Stromal cell of bone marrow (primary cell): ENCODE measurements around the gene CPOX.
"Not testable (repeated sequence)": the region's sequence is repeated elsewhere in the genome, so short reads cannot be mapped to it uniquely, and the experiment has no call there.

Source experiments
- DNase-seq: peaks from one replicate; pipeline ENCODE4 v3.0.0-alpha.2; 2012; ENCODE audit warnings: low read depth

The CPOX gene

DNA sequence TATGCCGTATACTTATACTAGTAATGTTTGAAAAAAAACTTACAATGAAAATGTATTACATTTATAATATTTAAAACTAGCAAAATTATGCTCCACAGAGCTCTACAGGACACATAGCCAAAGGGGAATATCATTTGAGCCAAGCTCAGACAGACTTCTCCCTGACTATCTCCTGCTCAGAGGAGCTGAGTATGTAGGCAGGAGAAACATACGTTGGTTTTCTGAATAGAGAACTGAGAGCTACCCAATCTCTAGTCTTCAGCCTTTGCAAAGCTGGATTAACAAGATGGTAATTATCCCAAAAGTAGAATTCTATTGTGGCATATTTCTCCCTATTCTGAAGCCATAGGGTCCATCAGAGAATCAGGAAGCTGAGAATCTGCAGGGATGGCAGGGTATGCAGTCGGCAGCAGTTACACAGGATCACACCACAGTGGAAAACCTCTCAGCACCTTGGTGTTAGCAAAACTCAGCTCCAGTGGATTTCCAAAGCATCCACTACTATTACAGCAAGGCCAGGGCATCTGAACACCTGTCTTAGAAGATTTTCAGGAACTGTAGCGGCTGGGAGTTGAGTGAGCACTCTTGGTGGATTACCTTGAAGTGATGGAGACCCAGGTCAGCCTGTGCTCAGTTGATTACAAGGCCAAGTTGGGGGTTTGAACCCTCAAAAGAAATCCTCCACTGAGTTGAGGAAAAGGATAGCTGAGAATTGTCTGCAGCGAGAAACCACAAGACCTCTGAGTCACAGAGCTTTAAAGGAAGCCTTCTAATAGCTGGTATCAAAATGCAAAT lies 31.5 kb downstream of the CPOX start:
- no peak for DNase-seq

- DNase-seq = no peak
Measured at GRCh38 chr3:98560911-98561310, 32.5 kb downstream of the CPOX start.

DNA sequence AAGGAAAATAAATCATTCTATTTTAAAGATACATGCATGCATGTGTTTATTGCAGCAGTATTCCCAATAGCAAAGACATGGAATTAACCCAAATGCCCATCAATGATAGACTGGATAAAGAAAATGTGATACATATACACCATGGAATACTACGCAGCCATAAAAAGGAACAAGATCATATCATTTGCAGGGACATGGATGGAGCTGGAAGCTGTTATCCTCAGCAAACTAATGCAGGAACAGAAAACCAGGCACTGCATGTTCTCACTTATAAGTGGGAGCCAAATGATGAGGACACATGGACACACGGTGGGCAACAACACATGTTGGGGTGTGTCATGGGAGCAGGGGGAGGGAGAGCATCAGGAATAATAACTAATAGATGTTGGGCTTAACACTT lies 33.6 kb downstream of the CPOX start:
- not testable (repeated sequence) for DNase-seq

GRCh38 chr3:98558100-98558827 lies 35.1 kb downstream of the CPOX start:
- no peak for DNase-seq

GRCh38 chr3:98557324-98558010 lies 35.9 kb downstream of the CPOX start:
- DNase-seq = no peak

- no peak for DNase-seq
Measured at GRCh38 chr3:98556164-98557130, 37.0 kb downstream of the CPOX start.

GRCh38 chr3:98555025-98555379 lies 38.4 kb downstream of the CPOX start:
- no peak for DNase-seq

DNA sequence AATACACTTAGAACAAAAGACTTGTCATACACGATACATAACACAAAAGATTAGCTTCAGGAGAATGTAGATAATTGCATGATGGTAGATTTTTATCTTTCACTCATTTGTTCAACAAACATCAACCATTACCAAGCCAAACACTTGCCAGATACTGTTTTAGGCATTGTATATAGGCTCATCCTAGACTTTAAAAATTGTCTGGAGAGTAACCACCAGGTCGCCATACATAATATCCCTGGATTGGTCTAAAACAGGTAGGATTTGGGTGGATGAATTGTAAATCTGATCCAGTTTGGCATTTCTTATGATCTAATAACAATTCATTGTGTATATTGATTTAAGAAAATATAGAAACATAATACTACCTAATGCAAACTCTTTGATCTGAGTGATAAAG lies 38.8 kb downstream of the CPOX start:
- DNase-seq = no peak

DNA sequence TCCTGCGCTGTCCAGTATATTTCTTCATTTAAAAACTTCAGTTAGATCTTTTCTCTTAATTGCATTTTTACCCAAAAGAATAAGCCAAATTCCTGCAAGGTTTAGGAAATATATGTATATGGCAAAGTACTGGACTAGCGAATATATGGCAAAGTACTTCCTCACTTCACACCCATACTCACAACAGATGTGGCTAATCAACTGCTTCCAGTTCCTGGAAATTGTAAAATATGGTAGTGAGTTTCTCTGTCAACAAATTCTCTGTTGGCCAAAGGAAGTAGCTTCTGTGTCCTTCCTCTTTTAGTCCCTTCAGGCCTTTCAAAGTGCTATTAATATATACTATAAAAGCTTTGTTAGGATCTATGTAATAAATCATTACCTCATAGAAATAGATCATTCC lies 39.7 kb downstream of the CPOX start:
- DNase-seq = no peak

DNA sequence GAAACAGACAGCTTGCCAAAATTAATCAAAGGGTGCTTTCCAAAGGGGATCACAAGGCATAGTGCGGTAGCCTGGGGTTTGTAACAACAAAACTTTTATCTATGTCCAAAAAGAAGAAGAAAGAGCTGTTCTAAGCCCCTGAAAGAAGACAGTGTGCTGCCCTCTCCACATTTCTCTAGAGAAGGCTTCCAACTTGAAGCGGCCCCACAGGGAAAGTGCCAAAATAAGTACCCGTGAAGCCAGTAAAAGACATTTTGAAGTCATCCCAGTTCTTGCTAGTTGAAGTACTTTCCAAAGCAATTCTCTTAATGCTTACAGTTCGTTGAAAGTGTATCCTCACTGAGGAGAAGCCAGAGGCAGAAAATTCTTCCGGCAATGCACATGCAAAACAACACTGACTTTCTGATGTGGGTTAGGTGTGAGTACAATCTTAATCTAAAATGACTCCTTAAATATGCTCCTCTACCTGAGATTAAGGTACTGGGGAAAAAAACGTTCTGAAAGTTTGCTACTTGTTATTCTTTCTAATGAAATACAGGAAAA lies 40.3 kb downstream of the CPOX start:
- no peak for DNase-seq

DNA sequence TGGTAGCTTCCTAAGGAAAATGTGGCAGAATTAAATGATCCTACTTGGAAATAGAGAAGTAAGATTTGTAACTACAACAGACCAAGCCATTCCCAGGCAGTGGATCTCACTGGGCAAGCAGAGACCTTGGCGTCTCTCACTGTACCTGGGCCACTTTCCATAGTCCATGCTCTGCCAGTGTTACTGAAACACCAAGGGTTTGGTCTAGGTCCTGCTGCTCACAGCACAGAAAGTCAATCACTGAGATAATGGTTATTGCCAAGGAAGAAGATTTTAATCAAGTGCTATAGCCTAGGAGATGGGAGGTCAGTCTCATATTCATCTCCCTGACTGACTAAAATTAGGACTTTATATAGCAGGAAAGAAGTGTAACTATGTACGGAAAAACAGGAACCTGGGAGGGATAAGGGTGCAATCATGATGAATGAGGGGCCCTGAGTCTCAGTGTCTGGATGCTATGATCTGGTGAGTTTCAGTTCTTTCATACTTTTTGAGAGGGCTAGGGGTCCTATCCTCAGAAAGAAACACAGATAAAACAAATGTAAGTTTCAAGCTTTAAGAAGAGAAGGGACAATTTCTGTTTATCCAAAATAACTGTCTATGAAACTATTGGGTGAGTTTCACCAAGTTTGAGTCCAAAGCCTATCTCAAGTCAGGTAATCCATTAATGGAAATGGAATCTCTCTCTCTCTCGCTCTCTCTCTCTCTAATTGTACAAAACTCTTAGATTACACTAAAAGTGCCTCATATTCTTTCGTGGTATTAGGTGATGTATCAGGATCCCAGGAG lies 41.0 kb downstream of the CPOX start:
- no peak for DNase-seq

- no peak for DNase-seq
Measured at GRCh38 chr3:98551754-98552153, 41.7 kb downstream of the CPOX start.

GRCh38 chr3:98551236-98551635 lies 42.2 kb downstream of the CPOX start:
- DNase-seq = no peak

DNA sequence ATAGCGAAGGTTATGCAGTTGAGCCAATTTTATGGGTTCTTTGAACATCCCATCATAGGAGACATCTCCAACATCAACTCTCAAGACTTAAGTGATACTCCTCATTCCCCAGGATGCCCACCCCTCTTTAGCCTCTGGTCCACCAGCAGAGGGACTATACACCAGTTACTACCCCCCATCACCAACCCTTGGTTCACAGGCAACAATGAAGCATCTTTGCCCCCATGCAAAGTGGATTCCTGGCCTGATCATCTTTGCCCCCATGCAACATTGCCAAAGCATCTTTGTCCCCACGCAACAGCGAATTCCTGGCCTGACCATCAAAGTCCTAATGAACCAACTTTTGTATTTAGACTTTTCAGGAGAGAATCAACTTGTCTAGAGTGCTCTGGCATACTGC lies 42.6 kb downstream of the CPOX start:
- DNase-seq = no peak

GRCh38 chr3:98548544-98548943 lies 44.9 kb downstream of the CPOX start:
- DNase-seq = no peak

- DNase-seq = no peak
Measured at GRCh38 chr3:98545940-98546339, 47.5 kb downstream of the CPOX start.

- no peak for DNase-seq
Measured at GRCh38 chr3:98542623-98543022, 50.8 kb downstream of the CPOX start.

DNA sequence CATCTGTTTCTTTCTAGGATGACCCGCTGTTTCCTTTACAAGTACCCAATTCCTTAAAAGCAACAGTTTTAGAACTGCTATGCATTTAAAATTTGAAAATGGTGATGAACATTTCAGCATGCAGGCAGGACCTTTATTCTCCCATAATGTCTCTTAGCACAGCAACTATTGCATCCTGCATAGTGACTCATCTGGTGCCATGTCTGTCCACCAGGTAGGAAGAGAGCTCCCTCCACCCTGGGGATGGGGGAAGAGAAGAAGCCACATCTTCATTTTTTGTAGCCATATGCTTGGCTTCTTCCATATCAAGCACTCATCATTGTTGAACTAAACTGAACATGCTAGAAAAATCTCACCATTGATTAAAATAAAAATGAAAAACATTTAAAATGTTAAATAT lies 51.7 kb downstream of the CPOX start:
- DNase-seq = no peak

- no peak for DNase-seq
Measured at GRCh38 chr3:98540346-98540745, 53.1 kb downstream of the CPOX start.

- DNase-seq = no peak
Measured at GRCh38 chr3:98536456-98537017, 56.9 kb downstream of the CPOX start.

- DNase-seq = no peak
Measured at GRCh38 chr3:98534734-98535133, 58.7 kb downstream of the CPOX start.
